H9 (cell line): ENCODE data around the gene RDH14. TPM values are rescaled to one million over a fixed set of nuclear protein-coding genes. Genes with fewer than 3 reads are reported as not detected.

Experiments
- DNase-seq: peaks from one replicate; pipeline ENCODE4 v3.0.0-alpha.2; 2017
- H2AFZ ChIP-seq: one replicate; pipeline ENCODE4 v1.6.1; 2013; ENCODE audit warnings: mild to moderate bottlenecking, low read length, control low read depth, moderate library complexity
- H2AK5ac ChIP-seq: 2 replicates; pipeline ENCODE4 v1.6.1; 2013; ENCODE audit warnings: low read length, control low read depth, mixed read lengths; ENCODE audit not compliant: insufficient read length
- H2BK120ac ChIP-seq: one replicate; pipeline ENCODE4 v1.6.1; 2013; ENCODE audit warnings: low read depth, mild to moderate bottlenecking, low read length, control low read depth, inconsistent platforms; ENCODE audit not compliant: poor library complexity, severe bottlenecking
- H2BK12ac ChIP-seq: 2 replicates; pipeline ENCODE4 v1.6.1; 2013; ENCODE audit warnings: low read length, control low read depth, mixed read lengths, low read depth; ENCODE audit not compliant: insufficient read length
- H2BK15ac ChIP-seq: 2 replicates; pipeline ENCODE4 v1.6.1; 2013; ENCODE audit warnings: low read depth, low read length, control low read depth
- H2BK20ac ChIP-seq: one replicate; pipeline ENCODE4 v1.6.1; 2013; ENCODE audit warnings: low read depth, mild to moderate bottlenecking, low read length, control low read depth, inconsistent platforms; ENCODE audit not compliant: poor library complexity, severe bottlenecking
- H2BK5ac ChIP-seq: 2 replicates; pipeline ENCODE4 v1.6.1; 2013; ENCODE audit warnings: low read length, control low read depth, mixed read lengths; ENCODE audit not compliant: insufficient read length
- H3K14ac ChIP-seq: 2 replicates; pipeline ENCODE4 v1.6.1; 2013; ENCODE audit warnings: low read length, control low read depth; ENCODE audit not compliant: insufficient read depth
- H3K18ac ChIP-seq: 2 replicates; pipeline ENCODE4 v1.6.1; 2013; ENCODE audit warnings: low read depth, mild to moderate bottlenecking, mixed read lengths, low read length, control low read depth; ENCODE audit not compliant: insufficient read length
- H3K23ac ChIP-seq: 2 replicates; pipeline ENCODE4 v1.6.1; 2013; ENCODE audit warnings: low read length, control low read depth, mixed read lengths, low read depth; ENCODE audit not compliant: insufficient read length
- H3K23me2 ChIP-seq: 2 replicates; pipeline ENCODE4 v1.6.1; 2013; ENCODE audit warnings: low read depth, mild to moderate bottlenecking, mixed read lengths, low read length, control low read depth; ENCODE audit not compliant: insufficient read length, poor library complexity, severe bottlenecking
- H3K27ac ChIP-seq: 2 replicates; pipeline ENCODE4 v1.5.1; 2013; ENCODE audit warnings: low read length, control low read depth, mixed read lengths, low read depth; ENCODE audit not compliant: insufficient read length
- H3K27me3 ChIP-seq: 2 replicates; pipeline ENCODE4 v1.6.1; 2013; ENCODE audit warnings: low read length, control low read depth, inconsistent platforms; ENCODE audit not compliant: insufficient read depth
- H3K4ac ChIP-seq: 2 replicates; pipeline ENCODE4 v1.6.1; 2013; ENCODE audit warnings: low read depth, mild to moderate bottlenecking, control low read depth, inconsistent platforms, low read length, moderate library complexity
- H3K4me1 ChIP-seq: 2 replicates; pipeline ENCODE4 v1.6.1; 2013; ENCODE audit warnings: low read length, control low read depth, inconsistent platforms; ENCODE audit not compliant: insufficient read depth
- H3K4me2 ChIP-seq: 2 replicates; pipeline ENCODE4 v1.6.1; 2013; ENCODE audit warnings: low read length, control low read depth, mixed read lengths; ENCODE audit not compliant: insufficient read length, insufficient read depth
- H3K56ac ChIP-seq: 2 replicates; pipeline ENCODE4 v1.6.1; 2013; ENCODE audit warnings: low read depth, mild to moderate bottlenecking, mixed read lengths, low read length, control low read depth; ENCODE audit not compliant: insufficient read length
- H3K79me1 ChIP-seq: 2 replicates; pipeline ENCODE4 v1.6.1; 2013; ENCODE audit warnings: low read depth, mild to moderate bottlenecking, moderate library complexity, low read length, control low read depth, inconsistent platforms; ENCODE audit not compliant: insufficient read depth, poor library complexity, severe bottlenecking
- H3K79me2 ChIP-seq: 2 replicates; pipeline ENCODE4 v1.6.1; 2013; ENCODE audit warnings: low read length, control low read depth, inconsistent platforms; ENCODE audit not compliant: insufficient read depth
- H3K9ac ChIP-seq: 2 replicates; pipeline ENCODE4 v1.6.1; 2013; ENCODE audit warnings: low read length, control low read depth, mixed read lengths; ENCODE audit not compliant: insufficient read length; ENCODE audit errors: extremely low read depth
- H3K9me3 ChIP-seq: one replicate; pipeline ENCODE4 v1.6.1; 2013; ENCODE audit warnings: low read depth, low read length, inconsistent platforms; ENCODE audit not compliant: control insufficient read depth
- H3T11ph ChIP-seq: one replicate; pipeline ENCODE4 v1.6.1; 2013; ENCODE audit warnings: mild to moderate bottlenecking, low read length, control low read depth, inconsistent platforms
- H4K20me1 ChIP-seq: one replicate; pipeline ENCODE4 v1.6.1; 2013; ENCODE audit not compliant: control insufficient read depth, insufficient read length, insufficient read depth
- H4K5ac ChIP-seq: 2 replicates; pipeline ENCODE4 v1.6.1; 2013; ENCODE audit warnings: low read depth, mild to moderate bottlenecking, mixed read lengths, low read length, control low read depth; ENCODE audit not compliant: insufficient read length
- H4K8ac ChIP-seq: replicated peaks from 2 replicates; pipeline ENCODE4 v1.6.1; 2013; ENCODE audit warnings: low read length, control low read depth, mixed read lengths, low read depth; ENCODE audit not compliant: insufficient read length
- H4K91ac ChIP-seq: 2 replicates; pipeline ENCODE4 v1.6.1; 2013; ENCODE audit warnings: low read depth, mild to moderate bottlenecking, moderate library complexity, mixed read lengths, low read length, control low read depth; ENCODE audit not compliant: insufficient read length
- H3K27ac Mint-ChIP-seq, 3 experiments: 2 replicates in 2 of 3; 3 replicates in 1 of 3; pipeline ENCODE4 v1.8.0; 2020 to 2021; ENCODE audit warnings: mixed read lengths in 3 of 3, mild to moderate bottlenecking in 1 of 3, moderate library complexity in 1 of 3
- H3K27me3 Mint-ChIP-seq: 2 replicates; pipeline ENCODE4 v1.8.0; 2021; ENCODE audit warnings: low read depth, mild to moderate bottlenecking, moderate library complexity, mixed read lengths
- H3K36me3 Mint-ChIP-seq, 3 experiments: 2 replicates in 2 of 3; 3 replicates in 1 of 3; pipeline ENCODE4 v1.8.0; 2020 to 2021; ENCODE audit warnings: low read depth in 3 of 3, mixed read lengths in 3 of 3; ENCODE audit not compliant: insufficient read depth in 1 of 3
- H3K4me1 Mint-ChIP-seq, 2 experiments: 2 replicates each; pipeline ENCODE4 v1.8.0; 2020; ENCODE audit warnings: mixed read lengths in 2 of 2
- H3K4me3 Mint-ChIP-seq, 2 experiments: 2 replicates in 1 of 2; 3 replicates in 1 of 2; pipeline ENCODE4 v1.8.0; 2020 to 2021; ENCODE audit warnings: mild to moderate bottlenecking in 2 of 2, mixed read lengths in 2 of 2, moderate library complexity in 1 of 2
- H3K9me3 Mint-ChIP-seq, 2 experiments: 2 replicates in 1 of 2; 3 replicates in 1 of 2; pipeline ENCODE4 v1.8.0; 2020; ENCODE audit warnings: mild to moderate bottlenecking in 2 of 2, mixed read lengths in 2 of 2, moderate library complexity in 1 of 2
- CTCF ChIP-seq: fragments of 200-600 bp; sonication (generic); conservative IDR thresholded peaks from 3 replicates; pipeline ENCODE4 v1.8.0; 2021; ENCODE audit warnings: antibody characterized with exemption, mild to moderate bottlenecking
- WGBS: extraction: QIAGEN DNeasy Blood & Tissue Kit; methylation state at CpG from one replicate; pipeline ENCODE4 v1.1.7; 2013; ENCODE audit warnings: missing lambda C conversion rate, low lambda C conversion rate, mixed read lengths; ENCODE audit not compliant: insufficient read length; ENCODE audit errors: extremely low coverage; 5-methylcytosine and 5-hydroxymethylcytosine counted together
- total RNA-seq: library from RNA; stranded (reverse); gene quantifications from 2 replicates; pipeline ENCODE4 v1.2.1, GENCODE V29; 2021

RDH14 gene
- total RNA-seq, 1 experiment from 2014 or later: 25.5 TPM

GRCh38 chr2:18540872-18541271 is 19.6 kb downstream of the RDH14 start:
- Histone ChIP-seq H3K27me3 (no peaks in the 10 kb centered on the region), H2AK5ac (no peak overlapping the region), H4K20me1 (no peaks in the 10 kb centered on the region), H3K4me2 (no peak overlapping the region), H3T11ph (no peak overlapping the region), H3K56ac (no peak overlapping the region), H3K79me1 (no peaks in the 10 kb centered on the region), H2BK120ac (no peak overlapping the region), H3K23ac (no peak overlapping the region), H3K18ac (no peak overlapping the region), H2BK20ac (no peak overlapping the region), H3K23me2 (no peaks in the 10 kb centered on the region), H2BK5ac (no peak overlapping the region), H4K8ac (no peak overlapping the region), H4K91ac (no peak overlapping the region), H3K9me3 (no peaks in the 10 kb centered on the region), H3K27ac (no peak overlapping the region), H2AFZ (no peak overlapping the region), H3K4ac (no peak overlapping the region), H3K79me2 (no peaks in the 10 kb centered on the region), H3K14ac (no peak overlapping the region), H3K4me1 (no peaks in the 10 kb centered on the region), H3K9ac (no peak overlapping the region), H2BK12ac (no peak overlapping the region), H2BK15ac (no peak overlapping the region), H4K5ac (no peak overlapping the region)
- Mint-ChIP-seq H3K4me1 (no peaks in the 10 kb centered on the region), H3K36me3 (no peaks in the 10 kb centered on the region), H3K9me3 (no peaks in the 10 kb centered on the region), H3K4me3 (no peak overlapping the region), H3K27ac (no peak overlapping the region), H3K27me3 (no peaks in the 10 kb centered on the region)
- no peak for TF ChIP-seq CTCF
- no CpG with 5 or more reads among the region's 2 CpGs for WGBS
- no peak for DNase-seq
